Stromal cell of bone marrow (primary cell): ENCODE data around the gene PUS10.
"Not testable (repeated sequence)": the region's sequence is repeated elsewhere in the genome, so short reads cannot be mapped to it uniquely, and the experiment has no call there.

Experiments
- DNase-seq: peaks from one replicate; pipeline ENCODE4 v3.0.0-alpha.2; 2012; ENCODE audit warnings: low read depth

The PUS10 gene

DNA sequence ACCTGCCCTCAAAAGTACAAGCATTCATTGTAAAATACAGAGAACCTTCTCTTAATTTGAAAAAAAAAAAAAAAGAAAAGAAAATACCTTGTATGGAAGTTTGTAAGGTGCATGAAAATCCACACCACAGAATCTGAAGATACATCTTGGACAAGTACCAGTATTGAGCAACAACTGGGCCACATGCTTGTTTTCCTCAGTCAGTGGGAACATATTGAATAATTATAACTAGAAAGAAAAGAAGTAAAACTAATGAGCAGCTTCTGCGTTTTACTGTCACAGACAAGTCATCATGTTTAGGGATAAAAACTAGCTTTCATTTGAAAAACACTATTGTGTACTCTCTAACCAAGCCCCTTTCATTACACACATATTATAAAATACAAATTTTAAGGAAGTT, 6.4 kb downstream of the PUS10 start:
- DNase-seq, result peak; percentile 21

DNA sequence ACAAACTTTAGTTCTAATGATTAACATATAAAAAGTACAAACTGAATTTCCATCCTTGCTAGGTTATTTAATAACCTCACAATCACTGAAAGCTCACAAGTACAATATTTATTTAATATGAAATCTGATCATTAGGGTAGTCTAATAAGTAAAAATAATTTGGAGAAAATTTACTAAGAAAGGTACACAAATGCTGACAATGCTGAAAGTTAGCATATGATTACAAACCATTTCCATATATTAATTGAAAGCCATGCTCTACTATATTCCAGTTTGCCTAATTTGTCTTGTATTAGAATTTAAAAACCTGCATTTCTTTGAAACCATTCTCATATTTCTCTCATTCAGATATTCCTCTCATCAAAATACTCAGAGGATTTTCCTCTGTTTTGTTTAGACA, 8.7 kb downstream of the PUS10 start:
- no peak for DNase-seq

DNA sequence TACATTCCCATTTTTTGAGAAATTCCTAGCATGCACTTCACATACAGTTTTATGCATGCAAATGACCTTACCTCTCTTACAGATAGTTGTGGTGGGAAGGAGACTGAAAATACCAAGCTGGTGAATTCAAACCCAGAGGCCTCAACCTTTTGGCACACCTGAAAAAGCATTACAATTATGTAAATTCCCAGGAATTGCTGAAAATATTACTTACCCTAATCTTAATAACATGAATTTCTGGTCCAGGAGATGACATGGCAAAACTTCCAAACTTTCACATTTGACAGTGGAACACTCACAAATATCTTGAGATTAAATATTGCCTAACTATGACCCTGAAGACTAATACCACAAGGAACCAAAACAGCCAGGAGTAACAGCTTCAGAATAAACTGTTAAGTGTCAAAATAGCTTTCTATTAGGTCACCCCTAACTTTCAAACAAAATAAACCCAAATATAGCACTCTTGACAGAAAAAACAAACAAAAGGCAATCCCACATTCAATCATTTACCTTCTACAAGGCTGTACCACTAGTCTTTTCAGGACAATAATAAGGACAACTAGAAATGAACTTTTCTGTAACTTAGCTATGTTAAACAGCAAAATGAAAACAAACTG, 11.5 kb downstream of the PUS10 start:
- DNase-seq, result no peak

DNA sequence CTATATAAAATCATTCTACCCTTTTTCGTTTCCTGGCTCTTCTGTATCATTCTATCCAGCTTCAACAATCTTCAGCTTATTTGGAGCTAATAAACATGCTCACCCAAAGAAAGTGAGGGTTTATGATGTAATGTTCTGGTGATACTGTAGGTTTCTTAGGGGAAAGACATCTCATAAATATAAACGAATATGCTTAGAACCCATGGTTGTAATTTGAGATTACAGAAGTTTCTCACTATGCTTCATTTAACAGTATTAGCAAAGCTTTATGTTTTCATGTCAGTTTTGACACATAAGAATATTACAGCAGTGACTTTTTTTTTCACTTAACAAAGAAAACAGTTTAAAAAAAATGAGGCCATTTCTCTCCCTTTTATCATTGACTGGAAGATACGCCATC, 12.3 kb downstream of the PUS10 start:
- DNase-seq, result no peak

DNA sequence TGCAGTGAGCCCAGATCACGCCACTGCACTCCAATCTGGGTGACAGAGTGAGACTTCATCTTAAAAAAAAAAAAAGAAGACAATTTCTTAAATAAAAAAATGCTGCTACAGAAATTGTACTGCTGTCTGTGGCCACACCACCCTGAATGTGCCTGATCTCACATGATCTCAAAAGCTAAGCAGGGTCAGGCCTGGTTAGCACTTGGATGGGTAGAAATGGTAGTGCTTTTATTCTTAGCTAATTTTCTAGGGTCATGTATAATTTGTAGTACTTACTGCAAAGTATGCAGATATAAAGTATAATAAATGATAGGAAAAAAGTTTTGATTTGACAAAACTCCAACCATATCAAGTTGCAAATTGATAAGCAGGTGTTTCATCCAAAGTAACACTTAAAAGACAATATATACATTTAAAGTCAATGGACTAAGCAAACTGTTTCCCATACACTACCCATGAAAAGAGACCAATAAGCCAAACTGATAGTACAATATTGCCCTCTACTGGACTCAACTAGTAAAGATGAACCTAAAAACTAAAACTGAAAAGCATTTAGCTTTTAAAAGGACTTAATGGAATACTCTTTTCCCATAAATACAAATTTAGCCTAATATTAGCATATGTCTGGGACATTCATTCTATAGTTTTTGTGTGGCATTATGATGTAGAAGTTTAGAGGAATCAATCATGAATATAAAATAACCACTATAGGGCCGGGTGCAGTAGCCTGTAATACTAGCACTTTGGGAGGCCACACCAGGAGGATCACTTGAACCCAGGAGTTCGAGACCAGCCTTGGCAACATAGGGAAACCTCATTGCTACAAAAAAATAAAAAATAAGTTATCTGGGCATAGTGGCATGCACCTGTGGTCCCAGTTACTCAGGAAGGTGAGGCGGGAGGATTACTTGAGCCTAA, 19.2 kb downstream of the PUS10 start:
- DNase-seq, result peak; percentile 19

DNA sequence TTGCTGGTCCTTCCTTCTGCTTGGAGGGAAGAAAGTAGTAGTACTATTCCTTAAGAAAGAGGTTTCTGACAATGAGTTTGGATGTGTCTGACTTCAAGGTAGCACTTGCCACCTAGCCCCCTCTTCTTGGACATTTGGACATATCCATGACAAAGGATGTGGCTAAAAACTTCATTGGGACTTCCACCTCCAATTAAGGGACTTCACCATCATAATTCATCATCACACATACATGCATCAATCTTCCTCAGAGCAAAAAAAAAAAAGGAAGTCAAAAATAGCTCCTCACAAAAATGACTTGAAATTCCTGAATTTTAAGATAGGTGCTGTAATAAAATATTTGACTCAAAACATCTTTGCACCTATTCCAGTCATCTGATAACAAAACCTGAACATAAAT, 23.9 kb downstream of the PUS10 start:
- no peak for DNase-seq

DNA sequence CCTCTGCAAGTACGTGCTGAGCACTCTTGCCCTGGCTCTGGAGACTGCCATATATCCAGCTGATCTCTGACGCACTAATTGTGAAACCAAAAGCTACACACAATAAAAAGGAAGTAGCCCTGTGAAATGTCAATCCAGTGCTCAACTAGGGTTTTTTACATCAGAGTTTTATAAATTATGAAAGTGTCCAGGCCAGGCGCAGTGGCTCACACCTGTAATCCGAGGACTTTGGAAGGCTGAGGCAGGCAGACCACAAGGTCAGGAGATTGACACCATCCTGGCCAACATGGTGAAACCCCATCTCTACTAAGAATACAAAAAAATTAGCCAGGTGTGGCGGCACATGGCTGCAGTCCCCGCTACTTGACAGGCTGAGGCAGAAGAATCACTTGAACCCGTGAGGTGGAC, 25.1 kb downstream of the PUS10 start:
- DNase-seq, result no peak

DNA sequence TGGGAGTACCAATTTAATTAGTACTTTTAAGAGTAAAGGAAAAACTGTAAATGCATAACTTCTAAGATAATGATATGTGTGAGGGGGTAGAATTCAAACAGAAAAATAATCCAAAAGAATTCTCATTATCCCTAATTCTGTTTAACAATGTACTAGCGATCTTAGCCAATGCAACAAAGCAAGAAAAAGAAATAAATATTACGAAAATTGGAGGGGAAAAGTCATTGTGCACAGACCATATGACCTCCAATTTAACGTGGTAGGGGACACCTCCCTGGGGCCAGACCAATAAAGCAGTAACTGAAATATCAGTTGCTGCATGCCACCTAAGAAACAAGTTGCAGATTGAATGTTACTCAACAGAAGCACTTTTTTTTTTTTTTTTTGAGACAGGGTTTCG, 26.4 kb downstream of the PUS10 start:
- DNase-seq, result no peak

DNA sequence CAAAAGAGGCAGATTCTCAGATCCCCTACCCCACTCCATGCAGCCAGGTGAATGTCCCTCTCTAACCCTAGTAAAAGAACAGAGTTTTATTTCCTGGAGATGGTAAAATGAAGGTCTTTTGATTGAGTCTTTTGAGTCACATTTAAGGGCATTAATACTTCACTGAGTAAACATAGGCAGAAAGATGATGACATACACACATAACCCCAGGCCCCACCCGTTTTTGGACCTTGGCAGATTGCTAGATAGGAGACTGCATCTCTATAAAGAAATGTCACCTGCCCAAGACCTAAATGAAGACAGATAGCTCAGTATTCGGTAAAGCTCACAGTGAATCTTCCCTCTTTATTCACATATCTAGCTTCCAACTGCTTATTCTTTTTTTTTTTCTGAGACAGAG, 28.8 kb downstream of the PUS10 start:
- no peak for DNase-seq

DNA sequence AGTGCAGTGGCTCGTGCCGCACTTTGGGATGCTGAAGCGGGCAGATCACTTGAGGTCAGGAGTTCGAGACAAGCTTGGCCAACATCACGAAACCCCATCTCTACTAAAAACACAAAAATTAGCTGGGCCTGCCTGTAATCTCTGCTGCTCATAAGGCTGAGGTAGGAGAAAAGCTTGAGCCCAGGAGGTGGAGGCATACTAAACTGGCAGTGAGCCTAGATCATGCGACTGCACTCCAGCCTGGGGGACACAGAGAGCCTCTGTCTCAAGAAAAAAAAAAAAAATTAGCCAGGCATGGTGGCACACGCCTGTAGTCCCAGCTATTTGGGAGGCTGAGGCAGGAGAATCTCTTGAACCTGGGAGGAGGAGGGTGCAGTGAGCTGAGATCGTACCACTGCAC, 30.4 kb downstream of the PUS10 start:
- DNase-seq, result not testable (repeated sequence)

DNA sequence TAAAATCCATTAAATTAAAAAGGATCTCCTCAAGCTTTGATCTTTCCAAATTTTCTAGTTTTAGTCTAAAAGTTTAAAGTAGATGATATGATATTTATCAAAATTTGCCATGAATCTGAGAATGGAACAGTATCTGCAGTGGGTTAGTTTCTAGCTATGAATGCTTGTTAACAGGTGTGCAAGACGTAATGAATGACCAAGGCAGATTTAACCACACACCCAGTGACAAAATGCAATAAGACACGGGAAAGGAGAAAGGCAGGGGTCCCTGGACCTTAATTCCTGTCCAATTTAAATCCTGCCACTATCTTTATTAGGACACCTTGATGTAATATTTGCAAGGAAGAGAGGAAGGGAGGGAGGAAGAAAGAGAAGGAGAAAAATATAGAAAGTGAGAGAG, 31.0 kb downstream of the PUS10 start:
- DNase-seq, result no peak

DNA sequence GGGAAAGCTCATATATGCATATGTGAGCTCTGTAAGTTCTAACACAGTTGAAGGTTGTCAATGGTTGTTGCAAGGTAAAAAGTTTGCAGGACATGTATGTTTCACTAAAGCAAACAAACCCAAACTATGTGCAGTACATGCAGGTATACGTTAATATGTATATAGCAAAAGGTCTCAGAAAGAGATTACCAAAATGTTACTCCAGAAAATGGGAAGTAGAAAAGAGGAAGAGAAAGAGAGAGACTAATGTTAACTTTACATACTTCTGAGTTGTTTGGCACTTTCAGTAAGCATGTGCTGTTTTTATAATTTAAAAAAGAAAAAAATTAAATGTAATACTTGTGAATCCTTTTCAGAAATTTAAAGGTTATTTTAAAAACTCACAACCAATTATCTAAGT, 33.3 kb downstream of the PUS10 start:
- DNase-seq, result no peak

DNA sequence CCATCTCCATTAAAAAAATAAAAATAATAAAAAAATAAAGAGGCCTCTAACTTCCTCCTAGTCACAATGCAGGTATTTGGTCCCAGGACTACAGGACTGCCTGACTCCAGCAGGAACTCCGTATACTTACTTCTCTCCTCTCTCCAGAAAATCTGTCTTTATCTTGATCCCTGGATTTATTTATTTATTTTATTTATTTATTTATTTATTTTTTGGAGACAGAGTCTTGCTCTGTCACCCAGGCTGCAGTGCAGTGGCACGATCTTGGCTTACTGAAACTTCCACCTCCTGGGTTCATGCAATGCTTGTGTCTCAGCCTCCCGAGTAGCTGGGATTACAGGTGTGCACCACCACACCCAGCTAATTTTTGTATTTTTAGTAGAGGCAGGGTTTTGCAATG, 36.0 kb downstream of the PUS10 start:
- not testable (repeated sequence) for DNase-seq

DNA sequence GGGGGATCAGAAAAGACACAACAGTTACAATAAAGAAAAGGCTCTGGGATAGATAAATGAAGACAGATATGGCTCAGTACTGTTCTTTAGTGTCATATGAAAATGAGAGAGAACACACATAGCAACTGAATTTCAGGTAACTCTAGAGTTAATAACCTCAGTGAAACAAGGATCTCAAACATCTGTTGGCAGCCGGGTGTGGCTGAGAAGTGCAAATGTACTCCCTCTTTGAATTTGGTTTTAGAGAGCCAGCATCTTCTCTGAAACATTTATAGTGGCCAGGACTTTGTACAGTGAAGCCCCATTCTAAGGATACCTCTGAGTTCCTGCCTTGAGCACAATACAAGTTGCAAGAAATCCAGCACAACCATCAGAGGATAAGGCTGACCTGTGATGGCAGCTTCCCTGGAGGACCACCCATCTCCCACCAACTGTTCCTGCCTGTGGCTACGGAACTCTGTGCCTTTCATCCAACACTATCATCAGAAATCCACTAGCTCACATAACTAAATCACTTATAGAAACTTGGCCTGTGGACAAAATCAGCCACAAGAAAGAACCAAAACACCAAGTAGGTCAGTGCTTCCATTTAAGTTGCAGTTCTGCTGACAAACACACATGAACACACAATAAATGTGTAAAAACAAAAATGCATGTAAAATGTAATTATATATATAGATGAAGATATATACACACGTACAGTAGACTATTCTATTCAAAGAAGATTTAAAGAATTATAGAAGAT, 37.8 kb downstream of the PUS10 start:
- no peak for DNase-seq

DNA sequence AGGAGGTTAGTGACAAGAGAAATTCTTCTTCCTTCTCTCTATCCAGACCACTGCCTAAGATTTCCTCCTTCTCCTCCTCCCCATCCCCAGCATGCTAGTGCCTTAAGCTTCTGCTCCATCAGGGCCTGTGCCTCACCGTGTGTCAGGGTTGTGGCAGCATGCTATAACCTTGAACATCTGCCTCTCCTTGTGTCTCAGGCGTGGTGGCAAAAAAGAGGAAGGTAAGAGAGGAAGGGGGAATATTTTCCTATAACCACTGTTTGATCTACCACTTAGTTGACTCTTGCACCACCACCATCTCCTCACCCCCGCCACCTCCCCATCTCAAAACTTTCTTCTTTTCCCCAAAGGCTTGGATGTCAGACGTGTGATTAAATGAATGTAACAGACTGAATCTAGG, 38.8 kb downstream of the PUS10 start:
- no peak for DNase-seq

DNA sequence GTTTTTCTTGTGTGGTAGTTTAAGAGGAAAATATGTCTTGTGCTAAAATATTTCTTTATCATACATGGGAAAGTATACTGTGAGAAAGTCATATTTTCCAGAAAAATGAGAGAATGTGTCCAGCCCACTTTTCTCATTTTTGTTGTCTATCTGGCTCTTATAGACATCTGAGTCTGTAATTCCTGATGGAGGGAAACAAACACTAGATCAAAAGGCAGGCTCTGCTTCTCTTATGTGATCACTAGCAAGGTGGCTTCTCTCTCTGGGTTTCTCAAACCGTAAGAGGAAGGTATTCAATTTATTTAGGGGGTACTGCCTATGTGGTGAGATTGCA, 40.5 kb downstream of the PUS10 start:
- no peak for DNase-seq

DNA sequence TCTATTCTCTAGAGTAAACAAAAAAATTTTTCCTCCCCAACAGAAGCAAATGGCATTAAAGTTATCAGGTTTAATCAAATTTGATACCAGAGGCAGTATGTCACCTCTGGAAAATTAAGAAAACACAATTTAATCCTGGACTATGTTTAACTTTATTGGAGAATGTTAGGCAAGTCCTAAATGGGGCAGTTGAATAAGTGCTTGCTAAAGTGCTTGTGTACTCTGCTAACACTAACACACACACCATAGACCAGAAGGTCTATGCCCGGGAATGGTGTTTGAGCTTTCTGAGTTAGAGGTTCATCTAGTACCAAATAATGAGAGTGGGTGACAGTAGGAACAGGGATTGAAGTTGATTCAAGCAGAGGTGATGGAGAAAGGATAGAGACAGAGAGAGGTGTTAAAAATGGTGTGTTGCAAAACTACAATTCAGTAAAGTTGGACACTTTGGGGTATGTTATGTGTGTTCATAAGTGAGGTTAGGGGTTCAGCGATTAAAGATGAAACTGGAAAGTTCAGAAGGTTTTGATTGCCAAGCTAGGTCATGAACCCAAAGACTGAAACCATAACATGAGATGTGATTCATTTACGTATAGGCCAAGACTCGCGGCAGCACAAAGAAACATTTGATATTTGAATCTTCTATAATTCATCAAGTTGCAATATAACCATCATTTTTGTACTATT, 41.0 kb downstream of the PUS10 start:
- no peak for DNase-seq

DNA sequence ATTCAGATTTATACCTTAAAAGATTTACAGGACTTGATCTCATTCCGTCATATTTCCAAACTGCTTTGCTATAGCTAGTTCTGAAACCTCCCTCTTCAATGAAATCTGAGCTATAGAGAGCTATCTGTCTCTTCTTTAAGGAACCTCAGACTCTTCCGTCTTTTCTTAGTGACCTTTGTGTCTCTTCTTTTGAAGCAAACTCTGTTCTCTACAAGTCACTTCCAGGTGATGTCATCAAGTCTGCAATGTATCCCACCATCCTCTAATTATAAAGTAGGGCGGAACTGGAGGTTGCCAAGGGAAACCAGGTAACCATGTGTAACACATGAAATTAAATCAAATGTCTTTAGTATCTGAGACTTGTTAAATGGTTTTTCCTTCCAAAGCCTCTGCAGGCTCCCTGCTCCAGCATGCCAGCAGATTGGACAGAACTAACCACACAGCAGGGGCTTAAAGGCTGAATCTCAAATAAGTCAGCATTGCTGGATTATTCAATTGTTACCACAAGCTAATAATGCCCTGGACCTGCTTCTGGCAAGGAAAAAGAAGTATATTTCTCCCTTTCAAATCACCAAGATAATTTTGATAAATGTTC, 41.7 kb downstream of the PUS10 start:
- DNase-seq, result no peak

DNA sequence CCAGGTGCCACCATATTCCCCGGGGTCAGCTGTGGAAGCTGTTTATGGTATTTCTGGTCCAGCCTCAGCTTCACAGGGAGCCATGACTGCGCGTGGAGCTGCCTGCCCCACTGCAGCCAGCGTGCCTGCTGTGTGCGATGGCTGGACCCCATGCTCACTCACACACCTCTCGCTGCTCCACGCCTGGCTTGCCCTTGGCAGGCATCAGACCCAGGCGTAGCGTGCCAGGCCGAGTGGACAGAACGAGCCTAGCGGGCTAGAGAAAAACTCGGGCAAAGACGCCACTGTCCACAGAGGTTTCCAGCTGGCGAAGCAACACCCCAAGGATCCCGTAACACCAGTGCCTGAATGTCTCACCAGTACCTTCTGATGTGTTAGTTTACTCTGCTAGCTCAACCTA, 43.4 kb downstream of the PUS10 start:
- no peak for DNase-seq

DNA sequence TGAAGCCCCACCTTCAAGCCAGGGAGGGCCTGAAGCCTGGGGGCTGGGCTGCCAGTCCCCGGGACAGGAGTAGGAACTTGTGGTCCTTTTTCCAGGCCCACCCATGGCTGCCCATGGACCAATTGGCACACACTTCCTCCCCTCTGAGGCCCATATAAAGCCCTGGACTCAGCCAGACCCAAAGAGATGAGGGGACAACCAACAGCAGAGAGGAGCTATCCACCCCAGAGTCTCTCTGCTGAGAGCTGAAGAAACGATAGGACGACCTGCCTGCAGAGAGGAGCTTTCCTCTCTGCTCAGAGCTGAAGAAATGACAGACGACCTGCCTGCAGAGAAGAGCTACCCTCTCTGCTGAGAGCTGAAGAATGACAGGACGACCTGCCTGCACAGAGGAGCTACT, 44.4 kb downstream of the PUS10 start:
- no peak for DNase-seq

DNA sequence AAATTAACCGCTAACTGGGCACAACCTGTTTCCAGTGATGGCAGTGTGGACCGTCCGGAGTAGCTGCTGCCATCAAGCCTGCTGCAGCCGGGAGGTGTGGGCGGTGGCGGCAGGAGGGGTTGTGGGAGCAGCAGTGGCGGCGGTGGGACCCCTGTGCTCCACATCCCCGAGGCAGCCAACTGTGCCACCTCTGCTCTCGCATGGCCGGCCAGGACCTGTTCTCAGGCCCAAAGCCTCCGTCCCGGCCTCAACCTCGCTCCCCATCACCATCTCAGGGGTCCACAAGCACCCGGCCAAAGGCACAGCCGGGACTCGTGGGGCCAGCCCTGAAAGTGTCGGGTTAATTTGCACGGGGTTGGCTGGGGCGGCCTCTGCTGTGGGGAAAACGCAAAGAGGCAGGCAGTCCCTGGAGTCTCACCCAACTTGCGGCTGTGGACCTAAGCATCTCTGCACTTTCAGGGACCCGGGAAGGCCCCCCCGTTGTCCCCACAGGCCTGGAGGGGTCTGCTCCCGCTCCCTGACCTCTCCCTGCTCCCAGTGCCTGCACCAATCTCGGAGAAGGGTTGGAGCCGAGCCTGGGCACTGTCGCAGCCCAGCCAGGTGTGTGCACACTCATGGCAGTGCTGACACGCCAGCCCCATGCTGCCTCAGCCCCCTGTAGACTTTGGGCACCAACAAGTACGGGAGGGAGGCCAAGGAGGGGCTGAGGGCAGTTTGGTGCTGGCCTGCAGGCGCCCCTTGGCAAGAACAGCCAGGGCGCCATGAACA, 45.0 kb downstream of the PUS10 start:
- no peak for DNase-seq
